22Rv1 (cell line): ENCODE data around the gene P3H3.

Experiments used
- CTCF ChIP-seq: fragments of 450-650 bp; IDR thresholded peaks from 2 replicates; pipeline ENCODE4 v1.5.1; 2017; ENCODE audit warnings: mild to moderate bottlenecking
- ZFX ChIP-seq: fragments of 450-650 bp; IDR thresholded peaks from 2 replicates; pipeline ENCODE4 v1.6.1; 2017; ENCODE audit warnings: antibody characterized with exemption, borderline replicate concordance

- TF ChIP-seq CTCF (no peak), ZFX (no peak)
Observed at GRCh38 chr12:6818645-6819044, 9.6 kb upstream of the P3H3 start.
